Mesothelial cell of epicardium (in vitro differentiated cells): Measurements from ENCODE around the gene ZCCHC8. TPM values are rescaled to one million over a fixed set of nuclear protein-coding genes. Genes with fewer than 3 reads are reported as not detected.

Experiments
- DNase-seq, 2 experiments: peaks; one replicate each; pipeline ENCODE4 v3.0.0; 2021; ENCODE audit warnings: low spot score in 2 of 2; ENCODE audit not compliant: unreplicated experiment in 2 of 2
- H3K27ac Mint-ChIP-seq: 2 replicates; pipeline ENCODE4 v1.8.0; 2021; ENCODE audit warnings: mixed read lengths
- H3K27me3 Mint-ChIP-seq: 2 replicates; pipeline ENCODE4 v1.8.0; 2021; ENCODE audit warnings: low read depth, mixed read lengths
- H3K36me3 Mint-ChIP-seq: 2 replicates; pipeline ENCODE4 v1.8.0; 2021; ENCODE audit warnings: mixed read lengths
- H3K4me1 Mint-ChIP-seq: 2 replicates; pipeline ENCODE4 v1.8.0; 2021; ENCODE audit warnings: mixed read lengths
- H3K4me3 Mint-ChIP-seq: 2 replicates; pipeline ENCODE4 v1.8.0; 2021; ENCODE audit warnings: mild to moderate bottlenecking, moderate library complexity, mixed read lengths
- H3K9me3 Mint-ChIP-seq: 2 replicates; pipeline ENCODE4 v1.8.0; 2021; ENCODE audit warnings: mixed read lengths
- CTCF ChIP-seq: fragments of 200-600 bp; sonication (generic); IDR thresholded peaks from one replicate; pipeline ENCODE4 v1.5.0; 2021; ENCODE audit warnings: antibody characterized with exemption; ENCODE audit not compliant: unreplicated experiment
- total RNA-seq: library from RNA; stranded (reverse); gene quantifications from 3 replicates; pipeline ENCODE4 v1.2.1, GENCODE V29; 2021

ZCCHC8 gene
- total RNA-seq, 1 donor from 2014 or later, result 28.6 TPM

- Mint-ChIP-seq H3K4me1 (no peaks in the 10 kb centered on the region), H3K27me3 (no peaks in the 10 kb centered on the region), H3K36me3 (peaks cover 46% of the 10 kb centered on the region), H3K4me3 (no peak overlapping the region), H3K27ac (no peak overlapping the region), H3K9me3 (no peaks in the 10 kb centered on the region)
- TF ChIP-seq CTCF, result no peak
- no peak for DNase-seq
Observed at GRCh38 chr12:122508163-122508562, 7.4 kb upstream of the ZCCHC8 start.

DNA sequence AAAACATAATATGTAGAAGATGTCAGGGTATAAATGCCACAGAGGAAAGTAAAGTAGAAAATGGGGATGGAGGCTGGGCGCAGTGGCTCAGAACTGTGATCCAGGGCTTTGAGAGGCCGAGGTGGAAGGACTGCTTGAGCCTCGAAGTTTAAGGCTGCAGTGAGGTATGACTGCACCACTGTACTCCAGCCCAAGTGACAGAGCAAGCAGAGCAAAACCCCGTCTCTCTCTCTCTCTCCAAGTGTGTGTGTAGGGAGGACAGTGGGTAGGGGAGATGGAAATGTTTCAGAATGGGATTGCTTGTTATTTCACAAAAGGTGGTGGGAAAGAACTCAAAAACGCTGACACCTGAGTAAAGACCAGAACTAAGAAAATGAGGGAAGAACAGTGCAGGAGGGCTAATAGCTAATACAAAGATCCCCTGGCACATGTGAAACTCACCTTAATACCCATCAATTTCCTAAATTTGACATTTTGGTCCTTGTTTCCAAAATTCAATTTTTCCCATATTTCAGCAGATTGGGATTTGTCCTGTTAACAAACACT is 5.7 kb upstream of the ZCCHC8 start:
- Mint-ChIP-seq H3K4me3 (no peak overlapping the region), H3K27ac (no peak overlapping the region), H3K27me3 (no peaks in the 10 kb centered on the region), H3K9me3 (no peaks in the 10 kb centered on the region), H3K36me3 (peaks cover 41% of the 10 kb centered on the region), H3K4me1 (no peaks in the 10 kb centered on the region)
- no peak for TF ChIP-seq CTCF
- no peak for DNase-seq

- DNase-seq, result no peak
- no peak for TF ChIP-seq CTCF
- H3K4me3 Mint-ChIP-seq, result no peak overlapping the region
- no peaks in the 10 kb centered on the region for H3K27me3 Mint-ChIP-seq
- no peak overlapping the region for H3K27ac Mint-ChIP-seq
- no peaks in the 10 kb centered on the region for H3K9me3 Mint-ChIP-seq
- H3K4me1 Mint-ChIP-seq, result peaks cover 6% of the 10 kb centered on the region
- peaks cover 35% of the 10 kb centered on the region for H3K36me3 Mint-ChIP-seq
Observed at GRCh38 chr12:122505419-122506051, 4.8 kb upstream of the ZCCHC8 start.

- Mint-ChIP-seq H3K4me3 (no peak overlapping the region), H3K27ac (peak overlapping the region; percentile 39), H3K9me3 (no peaks in the 10 kb centered on the region), H3K27me3 (no peaks in the 10 kb centered on the region), H3K4me1 (peaks cover 15% of the 10 kb centered on the region), H3K36me3 (peaks cover 24% of the 10 kb centered on the region)
- DNase-seq, result no peak
- TF ChIP-seq CTCF, result no peak
Observed at GRCh38 chr12:122503783-122504590, 3.3 kb upstream of the ZCCHC8 start.

DNA sequence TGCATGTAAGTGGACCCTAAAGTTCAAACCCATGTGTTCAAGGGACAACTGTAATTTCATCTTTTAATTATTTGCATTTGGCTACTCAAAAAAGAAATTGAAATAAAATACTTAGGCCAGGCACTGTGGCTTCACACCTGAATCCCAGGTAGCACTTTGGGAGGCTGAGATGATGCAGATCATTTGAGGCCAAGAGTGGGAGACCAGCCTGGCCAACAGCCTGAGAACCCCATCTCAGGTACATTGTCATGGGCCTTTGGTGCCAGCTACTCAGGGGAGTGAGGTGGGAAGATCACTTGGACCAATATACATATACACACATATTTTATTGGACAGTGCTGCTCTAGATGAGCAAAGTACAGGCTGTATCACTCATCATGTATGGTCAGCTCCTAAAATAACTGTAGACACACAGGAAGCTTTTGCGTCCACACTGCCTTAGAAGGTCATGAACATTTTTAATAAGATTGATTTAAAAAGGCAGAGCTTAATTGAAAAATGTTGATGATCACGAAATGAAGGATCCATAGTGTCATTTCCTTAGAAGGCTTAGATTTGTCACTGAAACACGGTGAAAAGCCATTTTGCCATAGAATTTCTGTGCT is 2.5 kb upstream of the ZCCHC8 start:
- peaks cover 20% of the 10 kb centered on the region for H3K36me3 Mint-ChIP-seq
- H3K27ac Mint-ChIP-seq, result no peak overlapping the region
- no peak overlapping the region for H3K4me3 Mint-ChIP-seq
- no peak for TF ChIP-seq CTCF
- H3K27me3 Mint-ChIP-seq, result no peaks in the 10 kb centered on the region
- DNase-seq, result no peak
- peaks cover 22% of the 10 kb centered on the region for H3K4me1 Mint-ChIP-seq
- no peaks in the 10 kb centered on the region for H3K9me3 Mint-ChIP-seq
